K562 (cell line): Measurements from ENCODE around the gene TMEM131. TPM values are rescaled to one million over a fixed set of nuclear protein-coding genes. Genes with fewer than 3 reads are reported as not detected.

Experiments used
- ATF6 ChIP-seq: sonication (generic); formaldehyde crosslinking; IDR thresholded peaks from 2 replicates; pipeline ENCODE4 v1.4.0; 2020; ENCODE audit warnings: mild to moderate bottlenecking, missing genetic modification reagents
- BHLHE40 ChIP-seq: IDR thresholded peaks from 2 replicates; pipeline ENCODE4 v1.6.1; 2011; ENCODE audit warnings: low read length, improper control_type of control experiment
- CSDE1 ChIP-seq, 2 experiments: fragments of 450-650 bp; IDR thresholded peaks; 2 replicates each; pipeline ENCODE4 v1.6.1; 2016; ENCODE audit warnings: mild to moderate bottlenecking in 1 of 2
- HCFC1 ChIP-seq: IDR thresholded peaks from 2 replicates; pipeline ENCODE4 v1.6.1; 2012; ENCODE audit warnings: low read depth, low read length, improper control_type of control experiment
- HDAC2 ChIP-seq: fragments of 450-650 bp; IDR thresholded peaks from 2 replicates; pipeline ENCODE4 v1.6.1; 2016; ENCODE audit warnings: mild to moderate bottlenecking
- MXI1 ChIP-seq: IDR thresholded peaks from 2 replicates; pipeline ENCODE4 v1.6.1; 2011; ENCODE audit warnings: low read depth, mild to moderate bottlenecking, improper control_type of control experiment, low read length
- PML ChIP-seq: IDR thresholded peaks from 2 replicates; pipeline ENCODE4 v1.6.1; 2012; ENCODE audit warnings: low read length, inconsistent platforms
- POLR2A ChIP-seq: fragments of 450-650 bp; conservative IDR thresholded peaks from 2 replicates; pipeline ENCODE4 v1.6.1; 2016
- PPARD ChIP-seq: fragments of 250-450 bp; sonication (Bioruptor Pico); IDR thresholded peaks from 2 replicates; pipeline ENCODE4 v1.8.0; 2022; ENCODE audit warnings: inconsistent platforms, mild to moderate bottlenecking, moderate library complexity
- RBM14 ChIP-seq: fragments of 200-400 bp; formaldehyde crosslinking; IDR thresholded peaks from 2 replicates; pipeline ENCODE4 v1.6.1; 2018; ENCODE audit warnings: low read depth, mild to moderate bottlenecking, low read length, moderate library complexity, borderline replicate concordance; ENCODE audit not compliant: insufficient read depth
- polyA plus RNA-seq, 8 experiments: library from polyadenylated mRNA; depleted of rRNA in 4 of 8; stranded (reverse) in 5 of 8; unstranded in 3 of 8; fragments of >200 nt; fragmentation: Nextera tagmentation in 2 of 8; fragmentation: Illumina TruSeq in 1 of 8; extraction: Ambion mirVana in 2 of 8; extraction: Trizol in 1 of 8; gene quantifications; 2 replicates each; pipeline versions ENCODE4 v1.2.1 to v1.2.3, GENCODE V29; 2011 to 2014; ENCODE audit warnings: inconsistent platforms in 1 of 8, missing spikeins in 1 of 8
- total RNA-seq, 7 experiments: library from RNA; depleted of rRNA in 6 of 7; stranded (reverse); fragments of >200 nt in 6 of 7; fragmentation: Illumina TruSeq in 2 of 7; extraction: Trizol in 2 of 7; gene quantifications; 2 replicates each; pipeline versions ENCODE4 v1.2.1 to v1.2.3, GENCODE V29; 2011 to 2021; ENCODE audit warnings: low replicate concordance in 1 of 7
- TF ChIP-seq, protein P1 (sequence below): sonication (generic); formaldehyde crosslinking; IDR thresholded peaks from 2 replicates; pipeline ENCODE4 v1.8.0; 2022; ENCODE audit warnings: mild to moderate bottlenecking, missing genetic modification reagents
- TF ChIP-seq, protein P2 (sequence below): fragments of 150-350 bp; conservative IDR thresholded peaks from 2 replicates; pipeline ENCODE4 v1.6.1; 2014; ENCODE audit warnings: low read length

TMEM131 gene
- total and polyA plus RNA-seq, 9 of the 15 experiments (the other 6 are each of a cell fraction or from before 2014, with no cell fraction given) = 2.5 to 21.1 (median 12.4) TPM

- TF ChIP-seq BHLHE40 = peak; percentile 80
- 0 out of 2 replicates have a peak, but pooled peaks have one; percentile 40 for TF ChIP-seq MXI1
- TF ChIP-seq ATF6 = peak; percentile 65; the same call in 1 of the 2 replicates
- TF ChIP-seq CSDE1 (IDR thresholded peaks at IDR 0.05) = peak in 1 of 2 experiments; percentile 86; a peak in 1 of 4 replicates
- TF ChIP-seq PML = no peak; the same call in 1 of the 2 replicates
- TF ChIP-seq, protein P1, sequence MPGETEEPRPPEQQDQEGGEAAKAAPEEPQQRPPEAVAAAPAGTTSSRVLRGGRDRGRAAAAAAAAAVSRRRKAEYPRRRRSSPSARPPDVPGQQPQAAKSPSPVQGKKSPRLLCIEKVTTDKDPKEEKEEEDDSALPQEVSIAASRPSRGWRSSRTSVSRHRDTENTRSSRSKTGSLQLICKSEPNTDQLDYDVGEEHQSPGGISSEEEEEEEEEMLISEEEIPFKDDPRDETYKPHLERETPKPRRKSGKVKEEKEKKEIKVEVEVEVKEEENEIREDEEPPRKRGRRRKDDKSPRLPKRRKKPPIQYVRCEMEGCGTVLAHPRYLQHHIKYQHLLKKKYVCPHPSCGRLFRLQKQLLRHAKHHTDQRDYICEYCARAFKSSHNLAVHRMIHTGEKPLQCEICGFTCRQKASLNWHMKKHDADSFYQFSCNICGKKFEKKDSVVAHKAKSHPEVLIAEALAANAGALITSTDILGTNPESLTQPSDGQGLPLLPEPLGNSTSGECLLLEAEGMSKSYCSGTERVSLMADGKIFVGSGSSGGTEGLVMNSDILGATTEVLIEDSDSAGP = 0 out of 2 replicates have a peak, but pooled peaks have one; percentile 42
- TF ChIP-seq, protein P2, sequence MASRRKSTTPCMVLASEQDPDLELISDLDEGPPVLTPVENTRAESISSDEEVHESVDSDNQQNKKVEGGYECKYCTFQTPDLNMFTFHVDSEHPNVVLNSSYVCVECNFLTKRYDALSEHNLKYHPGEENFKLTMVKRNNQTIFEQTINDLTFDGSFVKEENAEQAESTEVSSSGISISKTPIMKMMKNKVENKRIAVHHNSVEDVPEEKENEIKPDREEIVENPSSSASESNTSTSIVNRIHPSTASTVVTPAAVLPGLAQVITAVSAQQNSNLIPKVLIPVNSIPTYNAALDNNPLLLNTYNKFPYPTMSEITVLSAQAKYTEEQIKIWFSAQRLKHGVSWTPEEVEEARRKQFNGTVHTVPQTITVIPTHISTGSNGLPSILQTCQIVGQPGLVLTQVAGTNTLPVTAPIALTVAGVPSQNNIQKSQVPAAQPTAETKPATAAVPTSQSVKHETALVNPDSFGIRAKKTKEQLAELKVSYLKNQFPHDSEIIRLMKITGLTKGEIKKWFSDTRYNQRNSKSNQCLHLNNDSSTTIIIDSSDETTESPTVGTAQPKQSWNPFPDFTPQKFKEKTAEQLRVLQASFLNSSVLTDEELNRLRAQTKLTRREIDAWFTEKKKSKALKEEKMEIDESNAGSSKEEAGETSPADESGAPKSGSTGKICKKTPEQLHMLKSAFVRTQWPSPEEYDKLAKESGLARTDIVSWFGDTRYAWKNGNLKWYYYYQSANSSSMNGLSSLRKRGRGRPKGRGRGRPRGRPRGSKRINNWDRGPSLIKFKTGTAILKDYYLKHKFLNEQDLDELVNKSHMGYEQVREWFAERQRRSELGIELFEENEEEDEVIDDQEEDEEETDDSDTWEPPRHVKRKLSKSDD = 0 out of 2 replicates have a peak, but pooled peaks have one; percentile 54
- TF ChIP-seq PPARD (CRISPR knock-in tag) = no peak
- TF ChIP-seq HCFC1 = peak; percentile 88
- TF ChIP-seq POLR2A = peak; percentile 73
- no peak for TF ChIP-seq RBM14
- TF ChIP-seq HDAC2 = peak; percentile 28; the same call in 1 of the 2 replicates
These were observed at the start of gene TMEM131 (continued) for GRCh38 chr2:97995734-97996624.
